HG03060 (cell line): Measurements from ENCODE around the gene THNSL1.
"Not testable (repeated sequence)": the region's sequence is repeated elsewhere in the genome, so short reads cannot be mapped to it uniquely, and the experiment has no call there.

Source experiments
- ATAC-seq: cut with Tn5 transposase; IDR thresholded peaks from one replicate; pipeline ENCODE4 v1.9.1; 2021; ENCODE audit warnings: low read depth, moderate number of reproducible peaks; ENCODE audit not compliant: unreplicated experiment

THNSL1 gene, protein sequence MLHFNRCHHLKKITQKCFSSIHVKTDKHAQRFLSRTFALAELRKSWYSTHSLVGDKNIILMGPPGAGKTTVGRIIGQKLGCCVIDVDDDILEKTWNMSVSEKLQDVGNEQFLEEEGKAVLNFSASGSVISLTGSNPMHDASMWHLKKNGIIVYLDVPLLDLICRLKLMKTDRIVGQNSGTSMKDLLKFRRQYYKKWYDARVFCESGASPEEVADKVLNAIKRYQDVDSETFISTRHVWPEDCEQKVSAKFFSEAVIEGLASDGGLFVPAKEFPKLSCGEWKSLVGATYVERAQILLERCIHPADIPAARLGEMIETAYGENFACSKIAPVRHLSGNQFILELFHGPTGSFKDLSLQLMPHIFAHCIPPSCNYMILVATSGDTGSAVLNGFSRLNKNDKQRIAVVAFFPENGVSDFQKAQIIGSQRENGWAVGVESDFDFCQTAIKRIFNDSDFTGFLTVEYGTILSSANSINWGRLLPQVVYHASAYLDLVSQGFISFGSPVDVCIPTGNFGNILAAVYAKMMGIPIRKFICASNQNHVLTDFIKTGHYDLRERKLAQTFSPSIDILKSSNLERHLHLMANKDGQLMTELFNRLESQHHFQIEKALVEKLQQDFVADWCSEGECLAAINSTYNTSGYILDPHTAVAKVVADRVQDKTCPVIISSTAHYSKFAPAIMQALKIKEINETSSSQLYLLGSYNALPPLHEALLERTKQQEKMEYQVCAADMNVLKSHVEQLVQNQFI

DNA sequence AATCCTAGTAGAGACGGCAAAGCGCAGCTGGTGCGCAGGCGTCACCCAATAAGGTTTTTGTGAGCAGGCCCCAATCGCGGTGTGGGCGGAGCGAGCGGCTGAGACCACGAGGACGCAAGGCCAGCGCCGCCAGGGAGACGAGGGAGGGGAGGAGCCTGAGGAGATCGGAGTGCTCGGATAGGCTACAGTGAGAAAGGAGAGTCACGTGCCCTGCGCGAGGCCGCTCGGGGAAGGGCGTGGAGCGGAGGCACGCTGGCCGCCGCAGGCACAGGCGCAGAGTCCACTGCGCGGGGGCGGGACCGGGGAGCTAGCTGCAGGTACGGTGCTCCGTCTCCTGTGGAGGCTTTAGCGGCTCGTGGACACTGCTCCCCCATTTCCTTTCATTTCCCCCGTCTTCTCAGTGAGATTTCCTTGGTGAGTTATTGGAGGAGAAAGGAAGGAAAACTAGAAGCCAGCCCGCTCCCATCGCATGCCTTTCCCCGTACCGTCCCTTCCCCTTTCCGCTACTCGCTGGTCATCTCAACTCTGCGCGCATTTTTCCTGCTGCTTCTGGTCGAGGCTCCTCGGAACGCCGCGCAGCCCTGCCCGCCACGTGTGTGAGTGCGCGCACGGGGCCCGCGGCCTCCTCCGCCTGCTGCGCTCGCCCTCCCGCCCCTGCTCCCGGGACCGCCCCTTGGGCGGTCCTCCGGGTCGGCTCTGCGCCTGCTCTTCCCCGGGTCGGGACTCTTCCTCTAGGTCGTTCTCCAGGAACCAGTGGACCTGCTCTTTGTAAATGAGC lies at the start of gene THNSL1:
Gene THNSL1, plus strand, starts transcription at position 237 of the 778 bp plus-strand sequence. CDS start 6,612 bp downstream, outside the sequence.
- peak; percentile 97 for ATAC-seq

DNA sequence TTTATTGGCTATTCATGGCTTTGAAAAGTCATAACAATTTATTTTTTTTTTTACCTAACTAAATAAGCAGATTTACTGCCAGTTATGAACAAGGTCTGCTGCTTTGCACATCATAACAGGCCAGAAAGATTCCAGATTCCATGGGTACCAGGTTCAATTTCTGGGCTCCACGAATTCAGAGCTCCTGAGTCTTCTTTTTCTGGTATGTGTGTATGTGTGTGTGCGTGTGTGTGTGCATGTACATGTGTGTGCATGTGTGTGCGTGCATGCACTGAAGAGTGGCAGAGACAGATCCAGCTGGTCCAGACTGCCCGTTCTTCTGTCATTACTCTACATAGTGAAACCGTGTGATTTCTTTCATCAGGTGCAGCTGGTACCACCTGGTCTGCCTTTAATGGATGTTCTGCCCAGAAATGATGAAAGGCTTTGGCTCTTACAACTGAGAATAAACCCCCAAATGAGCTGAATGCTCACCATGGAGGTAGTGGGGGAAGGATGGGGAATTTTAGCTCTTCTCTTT lies 49.4 kb upstream of the THNSL1 start:
- no peak for ATAC-seq

DNA sequence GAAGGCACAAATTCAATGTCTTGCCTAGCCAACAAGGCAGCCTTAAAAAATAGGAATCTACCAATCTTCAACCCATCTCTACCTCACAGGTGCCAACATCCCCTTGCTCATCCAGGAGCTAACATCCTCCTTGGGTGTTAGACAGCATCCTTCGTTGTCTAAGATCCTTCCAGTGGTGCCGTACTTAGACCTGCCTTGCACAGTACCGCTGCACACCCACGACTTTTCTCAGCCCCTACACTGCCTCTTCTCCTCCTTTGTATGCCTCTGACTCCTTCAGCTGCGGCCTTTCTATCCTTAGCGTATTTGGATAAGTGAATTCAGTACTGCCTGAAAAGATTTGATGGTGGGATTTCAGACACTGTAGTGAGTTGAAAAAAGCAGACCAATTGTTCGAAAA lies 48.1 kb upstream of the THNSL1 start:
- ATAC-seq = no peak

DNA sequence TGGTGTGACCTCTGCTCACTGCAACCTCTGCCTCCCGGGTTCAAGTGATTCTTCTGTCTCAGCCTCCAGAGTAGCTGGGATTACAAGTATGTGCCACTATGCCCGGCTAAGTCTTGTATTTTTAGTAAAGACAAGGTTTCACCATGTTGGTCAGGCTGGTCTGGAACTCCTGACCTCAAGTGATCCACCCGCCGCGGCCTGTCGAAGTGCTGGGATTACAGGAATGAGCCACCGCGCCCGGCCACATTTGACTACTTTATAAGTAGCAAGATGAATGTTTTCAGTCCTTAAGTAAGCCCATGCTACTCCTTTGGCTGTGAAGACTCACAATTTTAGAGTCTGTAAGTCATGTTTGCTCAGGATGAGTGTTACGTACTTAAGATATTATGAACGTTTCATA lies 47.5 kb upstream of the THNSL1 start:
- not testable (repeated sequence) for ATAC-seq

DNA sequence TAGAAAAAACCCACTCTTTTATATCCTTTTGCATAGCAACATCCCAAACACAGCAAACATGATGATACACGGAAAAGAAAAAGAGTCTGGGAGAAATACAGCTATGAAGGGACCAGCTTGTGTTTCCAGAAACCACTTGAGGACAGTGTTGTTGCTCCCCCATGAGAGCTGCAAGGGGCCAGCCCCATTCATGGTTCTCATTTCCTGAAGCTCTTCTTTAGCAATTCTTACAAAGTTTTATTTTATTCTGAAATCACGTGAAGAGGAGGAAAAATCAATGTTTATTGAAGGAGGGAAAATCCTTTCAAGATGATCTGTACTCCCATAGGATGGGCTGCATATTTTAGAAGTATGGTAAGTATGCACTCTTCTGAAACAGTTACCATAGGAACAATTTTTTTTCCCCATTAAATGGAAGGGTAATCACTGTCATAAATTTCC lies 46.6 kb upstream of the THNSL1 start:
- no peak for ATAC-seq

DNA sequence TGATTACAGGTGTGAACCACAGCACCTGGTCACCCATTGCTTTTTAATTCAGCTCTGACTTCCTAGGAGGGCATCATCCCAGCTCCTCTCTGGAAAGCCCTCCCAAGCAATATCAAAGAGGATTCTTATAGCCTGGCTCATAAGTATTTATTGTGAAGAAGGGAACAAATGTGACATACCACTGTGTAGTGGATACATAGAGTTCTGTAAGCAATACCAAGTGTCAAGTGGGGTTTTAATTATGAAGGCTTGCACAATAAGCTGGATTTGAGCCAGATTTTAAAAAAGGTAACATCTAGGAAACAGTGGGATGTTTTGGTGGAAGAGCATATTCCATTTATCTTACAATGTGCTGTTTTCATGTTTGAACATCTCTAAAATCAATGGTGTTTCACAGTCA lies 45.0 kb upstream of the THNSL1 start:
- ATAC-seq = no peak

DNA sequence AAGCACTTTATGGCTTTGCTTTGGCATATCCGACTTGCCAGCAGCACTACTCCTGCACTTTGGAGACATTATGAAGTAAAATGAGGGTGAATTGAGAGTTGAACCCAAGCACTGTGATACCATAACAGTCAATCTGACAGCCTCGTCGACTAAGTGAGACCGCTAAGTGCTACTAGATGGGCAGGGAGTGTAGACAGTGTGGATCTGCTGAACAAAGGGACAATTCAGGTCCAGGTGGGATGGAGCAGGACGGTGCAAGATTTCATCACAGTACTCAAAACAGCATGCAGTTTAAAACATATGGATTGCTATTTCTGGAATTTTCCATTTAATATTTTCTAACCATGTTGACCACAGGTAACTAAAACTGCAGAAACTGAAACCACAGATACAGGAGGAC lies 43.2 kb upstream of the THNSL1 start:
- no peak for ATAC-seq

DNA sequence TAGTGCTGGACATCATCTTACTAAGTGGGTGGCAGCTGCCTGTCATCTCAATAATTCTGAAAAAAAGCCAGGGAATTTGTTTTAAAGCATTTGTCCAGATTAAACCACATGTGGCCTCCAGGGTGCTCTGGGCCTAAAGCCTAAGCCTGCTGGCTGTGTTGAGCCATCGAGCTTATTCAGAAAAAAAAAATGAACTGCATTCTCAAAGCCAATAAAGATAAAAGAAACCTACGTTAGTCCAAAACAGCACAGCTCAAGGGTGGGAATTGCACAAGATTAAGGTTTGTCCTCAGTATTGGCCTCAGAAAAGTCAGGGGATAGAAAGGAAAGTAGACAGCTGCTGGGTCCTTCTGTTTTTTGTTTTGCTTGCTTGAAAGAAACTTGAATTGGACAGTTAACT lies 41.4 kb upstream of the THNSL1 start:
- ATAC-seq = no peak

DNA sequence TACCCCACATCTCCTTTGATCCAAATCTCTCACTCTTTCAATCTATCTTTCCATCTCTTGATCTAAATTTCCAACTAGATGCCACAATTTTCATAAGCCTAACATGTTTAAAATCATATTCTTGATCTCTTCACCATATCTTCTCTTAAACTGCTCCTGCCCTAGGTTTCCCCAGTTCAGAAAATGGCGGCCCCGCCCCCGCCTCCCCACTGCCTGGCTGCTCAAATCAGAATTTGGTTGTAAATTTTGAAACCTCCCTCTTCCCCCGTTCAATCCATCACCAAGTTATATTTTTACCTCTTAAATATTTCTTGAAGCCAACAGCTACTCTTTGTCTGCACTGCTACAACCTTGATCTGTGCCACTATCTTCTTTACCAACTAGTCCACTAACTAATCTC lies 36.7 kb upstream of the THNSL1 start:
- ATAC-seq = no peak

DNA sequence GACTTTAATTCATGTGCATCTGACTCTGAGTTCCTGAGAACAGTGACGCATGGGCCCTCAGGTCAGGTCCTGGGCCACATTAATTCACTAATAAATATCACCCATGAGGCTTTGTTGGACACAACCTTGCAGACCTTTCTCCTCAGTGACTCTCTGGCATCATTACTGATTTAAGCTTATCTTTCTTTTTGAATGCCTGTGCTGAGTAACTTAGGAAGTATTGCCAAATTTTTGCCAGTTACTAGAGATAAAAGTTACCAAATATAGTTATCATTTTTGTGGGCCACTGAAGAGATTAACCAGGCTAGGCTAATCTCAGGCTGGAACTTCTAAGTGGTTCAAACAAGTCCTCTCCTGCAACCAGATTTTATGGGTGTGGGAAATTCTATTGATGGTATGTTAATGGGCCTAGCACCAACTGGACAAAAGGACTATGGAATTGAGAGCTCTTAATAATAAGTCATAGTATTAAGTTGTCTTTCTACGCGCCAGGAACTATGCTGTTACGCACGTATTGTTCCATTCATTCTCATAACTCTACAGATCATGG lies 35.2 kb upstream of the THNSL1 start:
- ATAC-seq = no peak

DNA sequence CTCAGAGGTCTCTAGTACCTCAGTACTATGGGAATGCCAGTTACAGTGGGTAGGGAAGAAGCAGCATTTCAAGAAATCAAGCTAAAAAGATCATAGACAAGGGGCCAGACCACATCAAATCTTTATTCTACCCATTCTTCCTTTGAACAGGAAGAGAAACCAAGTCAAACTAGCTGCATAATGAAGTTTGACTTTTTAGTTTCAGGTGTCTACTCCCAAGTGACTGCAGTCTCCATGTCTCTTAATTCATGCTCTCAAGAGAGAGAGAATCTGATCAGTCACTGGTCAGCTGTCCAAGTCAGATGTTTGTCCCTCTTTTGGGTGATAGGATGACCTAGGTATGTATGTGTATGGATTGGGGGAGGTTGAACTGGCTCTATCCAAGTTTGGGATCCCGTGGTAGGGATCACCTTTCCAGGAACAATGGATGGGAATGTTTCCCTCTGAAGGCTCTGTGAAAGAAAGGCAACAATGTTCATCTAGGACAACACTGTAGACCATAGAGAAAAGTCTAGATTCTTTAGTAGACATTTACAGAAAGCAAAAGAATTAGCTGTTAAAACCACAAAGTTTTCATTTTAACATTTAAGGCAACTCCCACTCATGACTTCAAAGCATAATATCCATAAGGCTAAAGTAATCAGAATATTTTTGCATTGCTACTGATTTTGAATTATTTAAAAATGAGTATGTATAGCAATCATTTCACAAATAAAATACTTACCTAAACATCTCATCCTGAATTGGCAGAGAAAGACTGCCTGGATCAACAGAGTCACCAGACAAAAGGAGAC lies 33.9 kb upstream of the THNSL1 start:
- peak; percentile 43 for ATAC-seq

DNA sequence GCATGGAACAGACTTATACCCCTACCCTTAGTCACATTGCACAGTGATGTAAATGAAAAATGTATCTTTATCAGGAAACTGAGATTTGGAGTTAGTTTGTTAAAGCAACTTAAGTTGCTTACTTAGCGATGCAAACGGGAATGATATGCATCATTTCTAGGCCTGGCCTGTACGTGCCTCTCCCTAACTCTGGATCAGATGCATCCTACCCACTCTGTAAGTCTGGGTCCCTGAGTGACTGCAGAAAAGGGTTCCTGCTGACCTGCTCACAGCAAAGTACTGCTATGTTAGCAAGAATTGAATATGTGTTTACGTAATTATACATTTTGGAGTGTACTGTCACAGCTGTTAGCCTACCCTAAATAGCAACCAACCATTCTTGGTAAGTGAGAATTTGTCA lies 33.3 kb upstream of the THNSL1 start:
- no peak for ATAC-seq

DNA sequence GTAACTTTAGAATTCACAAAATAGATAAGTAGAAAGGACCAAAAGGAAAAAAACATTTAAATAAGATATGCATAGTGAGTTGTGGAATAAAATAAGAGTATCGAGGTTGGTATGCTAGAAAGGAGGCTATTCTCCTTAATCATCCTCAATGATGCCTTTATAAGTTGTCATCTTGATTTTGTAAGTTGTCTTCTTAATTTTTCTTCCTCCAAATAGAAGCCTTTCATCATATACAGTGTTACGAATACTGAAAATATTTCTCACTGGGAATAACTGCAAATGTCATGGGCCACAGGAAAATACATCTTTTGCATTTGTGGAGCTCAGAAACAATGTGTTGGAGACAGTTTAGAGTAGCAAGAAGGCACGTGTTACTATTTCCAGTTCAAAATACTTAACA lies 32.5 kb upstream of the THNSL1 start:
- no peak for ATAC-seq

DNA sequence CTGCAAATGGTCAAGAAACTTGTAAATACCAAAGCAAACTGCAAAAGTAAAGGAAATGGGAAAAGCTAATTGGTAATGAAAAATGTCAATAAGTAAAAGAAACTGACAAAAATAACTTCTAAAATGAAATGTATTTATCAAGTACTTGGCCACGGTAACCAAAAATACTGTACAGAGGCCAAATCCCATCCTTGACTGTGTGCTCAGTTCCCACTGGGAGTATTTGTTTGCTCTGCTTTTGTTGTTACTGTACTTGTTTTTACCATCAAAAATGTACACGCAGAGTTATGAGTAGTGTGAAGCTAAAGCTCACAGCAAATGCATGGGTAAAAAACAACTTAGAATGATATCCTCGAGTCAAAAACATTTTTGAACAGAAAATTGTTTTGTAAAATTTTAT lies 31.5 kb upstream of the THNSL1 start:
- no peak for ATAC-seq

DNA sequence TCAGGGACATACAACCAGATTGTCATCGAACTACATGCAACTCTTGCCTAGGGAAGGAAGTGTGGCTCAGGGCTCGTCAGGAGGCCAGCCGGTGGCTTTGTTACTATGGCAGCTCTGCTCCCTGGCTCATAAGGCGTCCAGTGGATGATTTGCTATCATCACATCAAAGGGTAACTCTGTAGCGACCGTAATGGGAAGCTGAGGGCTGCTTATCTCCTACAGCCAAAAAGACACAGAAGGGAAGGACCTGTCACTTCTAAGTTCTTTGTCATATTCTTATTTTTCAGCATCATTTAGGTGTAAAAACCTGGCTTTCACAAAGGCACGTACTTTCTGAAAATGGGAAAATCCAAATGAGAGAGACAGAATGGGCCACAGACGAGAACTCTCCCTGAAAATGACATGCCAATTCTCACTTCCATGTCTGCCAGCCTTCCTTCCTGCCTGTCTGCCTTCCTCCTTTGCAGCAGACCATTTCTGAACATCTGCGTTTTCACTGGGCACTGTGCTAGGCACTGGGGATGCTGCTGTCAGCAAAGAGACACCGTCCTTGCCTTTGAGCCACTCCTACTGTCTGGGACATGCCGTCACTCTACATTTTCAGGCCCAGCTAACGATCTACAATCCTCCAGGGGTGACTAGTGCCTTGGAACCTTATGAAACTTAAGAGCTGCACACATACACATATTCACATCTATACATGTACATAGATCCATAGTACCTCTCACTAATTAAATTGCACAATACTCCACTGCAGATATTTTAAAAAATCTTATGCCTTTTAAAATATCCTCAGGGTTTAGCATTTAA lies 27.4 kb upstream of the THNSL1 start:
- ATAC-seq = no peak

DNA sequence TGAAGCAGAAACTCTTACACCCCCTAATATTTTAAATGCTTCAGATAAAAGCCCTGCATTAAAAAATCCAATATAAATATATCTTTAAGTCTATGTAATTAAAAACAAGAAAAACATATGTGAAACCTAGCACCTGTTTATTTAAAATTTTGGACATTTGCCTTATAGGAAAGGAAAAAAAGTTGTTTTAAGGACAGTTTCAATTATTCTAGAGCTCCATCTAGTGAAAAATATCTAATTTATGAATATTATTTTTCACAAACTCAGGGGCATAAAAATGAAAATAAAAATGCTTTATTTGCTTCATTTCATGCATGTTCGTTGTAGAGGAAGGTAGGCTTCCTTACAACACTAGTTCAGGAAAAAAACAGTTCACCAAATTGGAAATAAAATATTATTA lies 26.5 kb upstream of the THNSL1 start:
- no peak for ATAC-seq

DNA sequence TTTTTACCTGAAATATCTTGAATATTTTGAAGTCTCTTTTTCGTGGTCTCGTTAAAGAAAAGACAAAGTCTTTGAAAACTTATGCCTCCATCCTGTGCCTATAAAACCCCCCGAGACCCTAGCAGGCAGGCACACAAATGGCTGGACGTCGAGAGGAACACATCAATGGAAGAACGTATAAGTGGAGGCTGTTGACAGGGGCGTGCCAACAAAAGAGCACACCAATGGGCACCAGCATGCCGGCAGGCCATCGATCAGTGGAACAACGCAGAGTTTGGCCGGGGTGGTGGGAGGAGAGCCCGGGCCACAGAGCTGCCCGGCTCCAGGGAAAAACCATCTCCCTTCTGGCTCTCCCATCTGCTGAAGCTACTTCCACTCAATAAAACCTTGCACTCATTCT lies 25.1 kb upstream of the THNSL1 start:
- no peak for ATAC-seq

DNA sequence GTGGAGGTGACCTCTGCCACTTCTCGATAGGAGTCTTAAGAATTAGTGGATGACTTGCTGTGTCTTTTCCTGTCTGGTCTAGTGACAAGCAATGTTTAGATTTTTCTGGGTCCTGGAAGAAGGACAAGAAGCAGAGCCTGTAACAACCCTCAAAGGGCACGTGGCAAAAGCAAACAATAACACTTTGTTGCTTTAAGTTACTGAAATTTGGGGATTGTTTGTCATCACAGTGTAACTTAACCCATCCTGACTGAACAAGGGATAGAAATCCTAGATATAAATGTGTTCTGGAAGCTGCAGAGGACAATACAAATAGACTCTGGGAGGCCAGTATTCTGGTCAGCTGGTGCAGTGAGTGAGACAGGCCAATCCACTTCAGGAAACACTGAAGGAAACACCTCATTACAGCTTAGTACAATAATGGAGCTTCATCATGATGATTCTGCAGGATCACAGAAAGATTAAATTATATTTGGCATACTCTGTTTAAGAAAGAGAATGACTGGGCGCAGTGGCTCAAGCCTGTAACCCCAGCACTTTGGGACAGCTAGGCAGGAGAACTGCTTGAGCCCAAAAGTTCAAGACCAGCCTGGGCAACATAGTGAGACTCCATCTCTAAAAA lies 23.8 kb upstream of the THNSL1 start:
- ATAC-seq = no peak
